A549 (cell line): ENCODE measurements around the gene CHN1. TPM values are rescaled to one million over a fixed set of nuclear protein-coding genes. Genes with fewer than 3 reads are reported as not detected.
A peak's percentile ranks its signal among the peaks of the same experiment; 100 is the strongest.

Experiments used
- ATAC-seq, 2 experiments: fragments of 200-7000 bp in 1 of 2; fragments of >200 bp in 1 of 2; cut with Nextera tagmentation in 1 of 2; cut with Tn5 transposase in 1 of 2; 3 replicates each; pipeline versions ENCODE4 v1.8.0 to v1.9.1; 2018 to 2020; ENCODE audit warnings: mild to moderate bottlenecking in 1 of 2, moderate library complexity in 1 of 2
- CTCF ChIA-PET: fragments of 300-600 bp; sonication (Branson Sonifier 250); formaldehyde crosslinking; extraction: SDS; loops from one replicate; lab custom pipeline; 2021; ENCODE audit warnings: antibody characterized with exemption, inconsistent platforms; lab: Yijun Ruan, JAX
- POLR2A ChIA-PET: fragments of 350-600 bp; formaldehyde crosslinking; extraction: SDS; loops from one replicate; lab custom pipeline; 2021; ENCODE audit warnings: antibody characterized with exemption, inconsistent platforms; lab: Yijun Ruan, JAX
- DNase-seq, 2 experiments: peaks; one replicate each; pipeline versions ENCODE4 v3.0.0 to v3.0.0-alpha.2; 2011 to 2016; ENCODE audit warnings: low read depth in 1 of 2, low spot score in 1 of 2
- FAIRE-seq: peaks from 2 replicates; lab custom pipeline; 2011; peaks lifted over from hg19 to GRCh38; lab: Jason Lieb, UNC
- H3K27ac ChIP-seq, 2 experiments: fragments of >200 bp; sonication (Bioruptor Twin); formaldehyde crosslinking; 3 replicates each; pipeline ENCODE4 v1.5.1; 2016 to 2017
- H3K4me1 ChIP-seq: fragments of >200 bp; sonication (Bioruptor Twin); formaldehyde crosslinking; 3 replicates; pipeline ENCODE4 v1.6.1; 2016
- H3K4me2 ChIP-seq: fragments of >200 bp; sonication (Bioruptor Twin); formaldehyde crosslinking; 3 replicates; pipeline ENCODE4 v1.6.1; 2016
- H3K4me3 ChIP-seq: fragments of >200 bp; sonication (Bioruptor Twin); formaldehyde crosslinking; 3 replicates; pipeline ENCODE4 v1.5.1; 2016
- H3K9me3 ChIP-seq: fragments of >200 bp; sonication (Bioruptor Twin); formaldehyde crosslinking; 3 replicates; pipeline ENCODE4 v1.6.1; 2016
- BHLHE40 ChIP-seq: IDR thresholded peaks from 2 replicates; pipeline ENCODE4 v1.6.1; 2012; ENCODE audit warnings: low read depth, low read length, inconsistent platforms
- CBX8 ChIP-seq: fragments of 200-600 bp; sonication (generic); IDR thresholded peaks from 2 replicates; pipeline ENCODE4 v1.6.1; 2016
- CEBPB ChIP-seq, 2 experiments: fragments of >200 bp in 1 of 2; sonication (Bioruptor Twin) in 1 of 2; formaldehyde crosslinking in 1 of 2; IDR thresholded peaks; 2 replicates each; pipeline ENCODE4 v1.6.1; 2012 to 2016
- CHD2 ChIP-seq: fragments of 150-350 bp; IDR thresholded peaks from 2 replicates; pipeline ENCODE4 v1.6.1; 2014; ENCODE audit warnings: low read length; ENCODE audit not compliant: partially characterized antibody
- EHF ChIP-seq: fragments of 250-450 bp; sonication (Bioruptor Pico); IDR thresholded peaks from 2 replicates; pipeline ENCODE4 v1.5.0; 2020; ENCODE audit warnings: mild to moderate bottlenecking
- EHMT2 ChIP-seq: fragments of 200-600 bp; sonication (generic); IDR thresholded peaks from 2 replicates; pipeline ENCODE4 v1.6.1; 2016; ENCODE audit warnings: antibody characterized with exemption, low read depth, mild to moderate bottlenecking, moderate library complexity
- ESRRA ChIP-seq: fragments of 150-350 bp; IDR thresholded peaks from 2 replicates; pipeline ENCODE4 v1.6.1; 2014; ENCODE audit warnings: mild to moderate bottlenecking, low read length, borderline replicate concordance
- HEYL ChIP-seq: fragments of 250-450 bp; sonication (Bioruptor Pico); IDR thresholded peaks from 2 replicates; pipeline ENCODE4 v1.8.0; 2021; ENCODE audit warnings: mild to moderate bottlenecking, moderate library complexity
- HOXA7 ChIP-seq: fragments of 250-450 bp; sonication (Bioruptor Pico); IDR thresholded peaks from 2 replicates; pipeline ENCODE4 v1.5.0; 2020; ENCODE audit warnings: mild to moderate bottlenecking, moderate library complexity
- JUNB ChIP-seq: fragments of >200 bp; sonication (Bioruptor Twin); formaldehyde crosslinking; IDR thresholded peaks from 2 replicates; pipeline ENCODE4 v1.6.1; 2016
- KDM1A ChIP-seq: fragments of 200-600 bp; sonication (generic); IDR thresholded peaks from 2 replicates; pipeline ENCODE4 v1.6.1; 2016; ENCODE audit warnings: low read depth, mild to moderate bottlenecking
- MAZ ChIP-seq: fragments of 150-350 bp; IDR thresholded peaks from 2 replicates; pipeline ENCODE4 v1.6.1; 2014; ENCODE audit warnings: antibody characterized with exemption, low read depth, low read length, borderline replicate concordance
- POLR2A ChIP-seq: IDR thresholded peaks from 2 replicates; pipeline ENCODE4 v1.6.1; 2012; ENCODE audit warnings: mild to moderate bottlenecking, low read length
- POLR2AphosphoS2 ChIP-seq: conservative IDR thresholded peaks from 2 replicates; pipeline ENCODE4 v1.6.1; 2012; ENCODE audit warnings: low read length, improper control_type of control experiment, inconsistent platforms
- RARB ChIP-seq: fragments of 250-450 bp; sonication (Bioruptor Pico); IDR thresholded peaks from 2 replicates; pipeline ENCODE4 v1.8.0; 2021; ENCODE audit warnings: mild to moderate bottlenecking, moderate library complexity
- RFX5 ChIP-seq: fragments of 450-650 bp; IDR thresholded peaks from 2 replicates; pipeline ENCODE4 v1.7.1; 2014; ENCODE audit warnings: antibody characterized with exemption, mild to moderate bottlenecking, moderate library complexity
- RNF2 ChIP-seq: fragments of 200-600 bp; sonication (generic); IDR thresholded peaks from 2 replicates; pipeline ENCODE4 v1.6.1; 2016; ENCODE audit warnings: low read depth, mild to moderate bottlenecking, antibody characterized with exemption, moderate library complexity, borderline replicate concordance
- WGBS: methylation state at CpG from one replicate; pipeline ENCODE4 v1.1.6; 2017; ENCODE audit errors: missing lambda C conversion rate; 5-methylcytosine and 5-hydroxymethylcytosine counted together
- polyA plus RNA-seq, 4 experiments: library from polyadenylated mRNA; depleted of rRNA in 3 of 4; stranded (reverse); fragments of >200 nt; fragmentation: RNase III in 1 of 4; extraction: RNeasy Plus Mini Kit Qiagen cat#74134 plus additional on column Dnase treatment in 1 of 4; gene quantifications; 2 replicates in 3 of 4; 3 replicates in 1 of 4; pipeline ENCODE4 v1.2.3, GENCODE V29; 2011 to 2017
- TF ChIP-seq, protein P1 (sequence below): fragments of 250-450 bp; sonication (Bioruptor Pico); IDR thresholded peaks from 2 replicates; pipeline ENCODE4 v1.5.0; 2021; ENCODE audit warnings: mild to moderate bottlenecking, moderate library complexity, borderline replicate concordance
- TF ChIP-seq, protein P2 (sequence below): IDR thresholded peaks from 2 replicates; pipeline ENCODE4 v1.6.1; 2012
- TF ChIP-seq, protein P3 (sequence below): IDR thresholded peaks from 2 replicates; pipeline ENCODE4 v1.6.1; 2012; ENCODE audit warnings: low read depth, borderline replicate concordance
- TF ChIP-seq, protein P4 (sequence below): fragments of >200 bp; sonication (Bioruptor Twin); formaldehyde crosslinking; IDR thresholded peaks from 3 replicates; pipeline ENCODE4 v1.6.1; 2016
- TF ChIP-seq, protein P5 (sequence below): fragments of 450-650 bp; IDR thresholded peaks from 2 replicates; pipeline ENCODE4 v1.6.1; 2014; ENCODE audit warnings: antibody characterized with exemption
- TF ChIP-seq, protein P6 (sequence below): fragments of 200-600 bp; sonication (generic); IDR thresholded peaks from 2 replicates; pipeline ENCODE4 v1.6.1; 2016; ENCODE audit warnings: antibody characterized with exemption, mild to moderate bottlenecking, moderate library complexity

Gene CHN1
- polyA plus RNA-seq, 2 of the 4 experiments (the other 2 are of a cell fraction): 20.9 to 46.6 TPM

DNA sequence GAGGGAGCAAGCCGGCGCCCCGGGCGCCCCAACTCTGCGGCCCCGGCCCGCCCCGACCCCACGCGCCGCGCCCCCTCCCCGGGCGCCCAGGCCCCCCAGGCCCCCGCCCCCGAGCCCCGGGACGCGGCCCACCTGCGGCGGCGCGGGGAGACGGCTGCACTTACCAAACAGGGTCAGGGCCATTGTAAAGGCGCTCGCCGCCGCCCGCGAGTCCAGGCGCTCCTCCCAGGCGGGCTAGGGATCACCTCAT, 526 bp downstream of the CHN1 start:
- peak; percentile 79 to 82 for ATAC-seq
- H3K4me3 ChIP-seq: peak overlapping the region; percentile 73
- no peaks in the 10 kb centered on the region for H3K9me3 ChIP-seq
- H3K27ac ChIP-seq: peak overlapping the region; percentile 85 to 98
- TF ChIP-seq HOXA7 (CRISPR knock-in tag) (no peak), KDM1A (no peak), HEYL (CRISPR knock-in tag) (no peak)
- TF ChIP-seq, all 56 proteins: peak for 0
- DNase-seq: peak in 1 of 2 experiments; percentile 35
- WGBS: no CpG with 5 or more reads among the region's 32 CpGs
- ChIA-PET POLR2A (no interaction called here), CTCF (interaction anchor here (0.9 to 6.6 kb wide), 8 partner anchors 10 to 240 kb away, joined by 3 to 45 read pairs (median 4); partner anchors contain the start of gene CHRNA1)
- peak overlapping the region; percentile 72 for H3K4me2 ChIP-seq
- peaks cover 18% of the 10 kb centered on the region for H3K4me1 ChIP-seq
- FAIRE-seq: no peak

DNA sequence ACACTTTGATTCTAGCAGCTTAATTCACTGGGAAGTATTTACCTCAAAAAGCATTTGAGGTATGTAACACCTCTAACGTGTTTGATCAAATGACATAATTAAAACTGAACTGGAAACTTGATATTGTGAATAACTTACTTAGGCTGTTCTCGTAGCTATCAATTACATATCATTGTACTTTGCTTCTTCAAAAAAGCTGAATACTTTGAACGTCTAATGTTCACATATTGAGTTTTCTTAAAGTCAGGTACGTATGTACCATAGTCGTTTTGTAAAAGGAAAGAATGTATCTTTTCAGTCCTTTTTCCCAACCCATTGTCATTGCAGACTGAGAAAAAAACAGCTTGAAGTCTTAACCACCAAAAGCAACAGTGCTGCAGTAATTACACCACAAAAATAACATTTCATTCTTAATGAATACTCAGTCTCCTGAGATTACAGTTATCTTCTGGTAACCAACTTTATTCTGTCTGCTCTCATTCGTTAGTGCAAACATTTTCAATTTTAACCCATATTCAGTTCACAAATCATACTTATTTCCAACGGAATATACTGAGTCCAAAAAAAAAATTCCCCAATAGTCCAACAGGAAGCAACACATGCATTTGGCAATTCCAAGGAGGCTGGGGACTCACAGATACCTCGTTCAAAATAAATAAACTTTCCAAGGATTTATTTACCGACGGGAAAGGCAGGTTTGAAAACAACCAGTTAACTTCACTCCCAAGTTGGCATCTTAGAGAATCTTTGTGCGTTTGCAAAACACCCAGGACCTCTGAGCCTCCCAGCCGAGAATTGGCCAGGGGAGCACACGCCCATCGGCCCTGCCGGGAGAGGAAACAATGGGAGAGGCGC, 1.1 kb downstream of the CHN1 start:
- peak; percentile 41 to 47 for DNase-seq
- no peaks in the 10 kb centered on the region for H3K9me3 ChIP-seq
- peak; percentile 49 to 76 for ATAC-seq
- no peak for FAIRE-seq
- H3K4me2 ChIP-seq: peak overlapping the region; percentile 72
- TF ChIP-seq CBX8 (peak; percentile 95; the same call in 1 of the 2 replicates), HEYL (CRISPR knock-in tag) (no peak), CEBPB (IDR thresholded peaks at IDR 0.05) (0 out of 4 replicates have a peak, but pooled peaks of 1 of the 2 experiments have one; percentile 2), RFX5 (no peak), RARB (CRISPR knock-in tag) (no peak), EHMT2 (no peak), POLR2A (0 out of 2 replicates have a peak, but pooled peaks have one; percentile 11), JUNB (no peak), MAZ (no peak), CHD2 (no peak), BHLHE40 (no peak), RNF2 (peak; percentile 96), POLR2AphosphoS2 (no peak), ESRRA (no peak), EHF (CRISPR knock-in tag) (no peak)
- TF ChIP-seq, protein P1, sequence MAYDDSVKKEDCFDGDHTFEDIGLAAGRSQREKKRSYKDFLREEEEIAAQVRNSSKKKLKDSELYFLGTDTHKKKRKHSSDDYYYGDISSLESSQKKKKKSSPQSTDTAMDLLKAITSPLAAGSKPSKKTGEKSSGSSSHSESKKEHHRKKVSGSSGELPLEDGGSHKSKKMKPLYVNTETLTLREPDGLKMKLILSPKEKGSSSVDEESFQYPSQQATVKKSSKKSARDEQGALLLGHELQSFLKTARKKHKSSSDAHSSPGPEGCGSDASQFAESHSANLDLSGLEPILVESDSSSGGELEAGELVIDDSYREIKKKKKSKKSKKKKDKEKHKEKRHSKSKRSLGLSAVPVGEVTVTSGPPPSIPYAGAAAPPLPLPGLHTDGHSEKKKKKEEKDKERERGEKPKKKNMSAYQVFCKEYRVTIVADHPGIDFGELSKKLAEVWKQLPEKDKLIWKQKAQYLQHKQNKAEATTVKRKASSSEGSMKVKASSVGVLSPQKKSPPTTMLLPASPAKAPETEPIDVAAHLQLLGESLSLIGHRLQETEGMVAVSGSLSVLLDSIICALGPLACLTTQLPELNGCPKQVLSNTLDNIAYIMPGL (CRISPR knock-in tag): no peak
- TF ChIP-seq, protein P2, sequence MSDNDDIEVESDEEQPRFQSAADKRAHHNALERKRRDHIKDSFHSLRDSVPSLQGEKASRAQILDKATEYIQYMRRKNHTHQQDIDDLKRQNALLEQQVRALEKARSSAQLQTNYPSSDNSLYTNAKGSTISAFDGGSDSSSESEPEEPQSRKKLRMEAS: no peak; the same call in 1 of the 2 replicates
- TF ChIP-seq, protein P3, sequence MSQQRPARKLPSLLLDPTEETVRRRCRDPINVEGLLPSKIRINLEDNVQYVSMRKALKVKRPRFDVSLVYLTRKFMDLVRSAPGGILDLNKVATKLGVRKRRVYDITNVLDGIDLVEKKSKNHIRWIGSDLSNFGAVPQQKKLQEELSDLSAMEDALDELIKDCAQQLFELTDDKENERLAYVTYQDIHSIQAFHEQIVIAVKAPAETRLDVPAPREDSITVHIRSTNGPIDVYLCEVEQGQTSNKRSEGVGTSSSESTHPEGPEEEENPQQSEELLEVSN: no peak
- TF ChIP-seq, protein P4, sequence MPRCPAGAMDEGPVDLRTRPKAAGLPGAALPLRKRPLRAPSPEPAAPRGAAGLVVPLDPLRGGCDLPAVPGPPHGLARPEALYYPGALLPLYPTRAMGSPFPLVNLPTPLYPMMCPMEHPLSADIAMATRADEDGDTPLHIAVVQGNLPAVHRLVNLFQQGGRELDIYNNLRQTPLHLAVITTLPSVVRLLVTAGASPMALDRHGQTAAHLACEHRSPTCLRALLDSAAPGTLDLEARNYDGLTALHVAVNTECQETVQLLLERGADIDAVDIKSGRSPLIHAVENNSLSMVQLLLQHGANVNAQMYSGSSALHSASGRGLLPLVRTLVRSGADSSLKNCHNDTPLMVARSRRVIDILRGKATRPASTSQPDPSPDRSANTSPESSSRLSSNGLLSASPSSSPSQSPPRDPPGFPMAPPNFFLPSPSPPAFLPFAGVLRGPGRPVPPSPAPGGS: no peak
- TF ChIP-seq, protein P5, sequence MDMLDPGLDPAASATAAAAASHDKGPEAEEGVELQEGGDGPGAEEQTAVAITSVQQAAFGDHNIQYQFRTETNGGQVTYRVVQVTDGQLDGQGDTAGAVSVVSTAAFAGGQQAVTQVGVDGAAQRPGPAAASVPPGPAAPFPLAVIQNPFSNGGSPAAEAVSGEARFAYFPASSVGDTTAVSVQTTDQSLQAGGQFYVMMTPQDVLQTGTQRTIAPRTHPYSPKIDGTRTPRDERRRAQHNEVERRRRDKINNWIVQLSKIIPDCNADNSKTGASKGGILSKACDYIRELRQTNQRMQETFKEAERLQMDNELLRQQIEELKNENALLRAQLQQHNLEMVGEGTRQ: no peak
- TF ChIP-seq, protein P6, sequence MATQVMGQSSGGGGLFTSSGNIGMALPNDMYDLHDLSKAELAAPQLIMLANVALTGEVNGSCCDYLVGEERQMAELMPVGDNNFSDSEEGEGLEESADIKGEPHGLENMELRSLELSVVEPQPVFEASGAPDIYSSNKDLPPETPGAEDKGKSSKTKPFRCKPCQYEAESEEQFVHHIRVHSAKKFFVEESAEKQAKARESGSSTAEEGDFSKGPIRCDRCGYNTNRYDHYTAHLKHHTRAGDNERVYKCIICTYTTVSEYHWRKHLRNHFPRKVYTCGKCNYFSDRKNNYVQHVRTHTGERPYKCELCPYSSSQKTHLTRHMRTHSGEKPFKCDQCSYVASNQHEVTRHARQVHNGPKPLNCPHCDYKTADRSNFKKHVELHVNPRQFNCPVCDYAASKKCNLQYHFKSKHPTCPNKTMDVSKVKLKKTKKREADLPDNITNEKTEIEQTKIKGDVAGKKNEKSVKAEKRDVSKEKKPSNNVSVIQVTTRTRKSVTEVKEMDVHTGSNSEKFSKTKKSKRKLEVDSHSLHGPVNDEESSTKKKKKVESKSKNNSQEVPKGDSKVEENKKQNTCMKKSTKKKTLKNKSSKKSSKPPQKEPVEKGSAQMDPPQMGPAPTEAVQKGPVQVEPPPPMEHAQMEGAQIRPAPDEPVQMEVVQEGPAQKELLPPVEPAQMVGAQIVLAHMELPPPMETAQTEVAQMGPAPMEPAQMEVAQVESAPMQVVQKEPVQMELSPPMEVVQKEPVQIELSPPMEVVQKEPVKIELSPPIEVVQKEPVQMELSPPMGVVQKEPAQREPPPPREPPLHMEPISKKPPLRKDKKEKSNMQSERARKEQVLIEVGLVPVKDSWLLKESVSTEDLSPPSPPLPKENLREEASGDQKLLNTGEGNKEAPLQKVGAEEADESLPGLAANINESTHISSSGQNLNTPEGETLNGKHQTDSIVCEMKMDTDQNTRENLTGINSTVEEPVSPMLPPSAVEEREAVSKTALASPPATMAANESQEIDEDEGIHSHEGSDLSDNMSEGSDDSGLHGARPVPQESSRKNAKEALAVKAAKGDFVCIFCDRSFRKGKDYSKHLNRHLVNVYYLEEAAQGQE: no peak
- H3K4me3 ChIP-seq: peak overlapping the region; percentile 73
- H3K27ac ChIP-seq: peak overlapping the region; percentile 85 to 98
- peaks cover 23% of the 10 kb centered on the region for H3K4me1 ChIP-seq
- 23% methylated on average over 13 of the region's 16 CpGs for WGBS
- POLR2A ChIA-PET: no interaction called here
- CTCF ChIA-PET: interaction anchor here (0.7 to 6.6 kb wide), 7 partner anchors 10 to 232 kb away, joined by 3 to 45 read pairs (median 4); no protein-coding TSS in a partner anchor
